Measurements from ENCODE around the gene DPYSL3. TPM values are rescaled to one million over a fixed set of nuclear protein-coding genes. Genes with fewer than 3 reads are reported as not detected.

DPYSL3 gene
- total RNA-seq, 1 experiment from 2014 or later, result 17.2 TPM

- CTCF ChIA-PET, result interaction anchor here (1.6 kb wide), 1 partner anchor 27 kb away, joined by 4 read pairs; no protein-coding TSS in a partner anchor
- RAD21 ChIA-PET (ENCODE audit: low non-redundant PET in 1 of 2, low total read pairs in 2 of 2, uncharacterized antibody in 2 of 2, unreplicated experiment in 2 of 2), result no interaction called here
- intact Hi-C loops (cut with micrococcal nuclease), result no loop called here
Measured at GRCh38 chr5:147396070-147396823, 113.6 kb downstream of the DPYSL3 start.

More at GRCh38 chr5:147396070-147396823, 113.6 kb downstream of the DPYSL3 start:
- BruUV-seq (replicated peaks), result no TSS peak
- H3K9ac ChIP-seq (ENCODE audit: low read length), result no peak overlapping the region
- POLR2A ChIA-PET, result no interaction called here
- no peak for DNase-seq (ENCODE audit: low read depth, low spot score)
- no peaks in the 10 kb centered on the region for H3K36me3 ChIP-seq (ENCODE audit: control insufficient read depth in 1 of 2, insufficient read depth in 2 of 2, low read length in 2 of 2)
- H2AFZ ChIP-seq (ENCODE audit: low read depth, low read length, poor library complexity, severe bottlenecking), result no peak overlapping the region
- H3K4me2 ChIP-seq (ENCODE audit: low read length), result no peak overlapping the region
- TF ChIP-seq ZBTB33 (IDR thresholded peaks at IDR 0.05; ENCODE audit: extremely low read depth, insufficient replicate concordance, low read length), result no peak
- no peak for TF ChIP-seq CBX3 (IDR thresholded peaks at IDR 0.05; ENCODE audit: low read depth)
- no peak for TF ChIP-seq EZH2 (IDR thresholded peaks at IDR 0.05)
- TF ChIP-seq JUND (IDR thresholded peaks at IDR 0.05), result no peak
- TF ChIP-seq ELF1 (IDR thresholded peaks at IDR 0.05; ENCODE audit: borderline replicate concordance, low read depth), result no peak
- no peak for TF ChIP-seq REST (IDR thresholded peaks at IDR 0.05; ENCODE audit: low read depth)
- H3K9me3 ChIP-seq (ENCODE audit: control insufficient read depth in 1 of 2, insufficient read depth in 1 of 2, low read depth in 1 of 2, low read length in 2 of 2), result no peaks in the 10 kb centered on the region
- ATAC-seq, result no peak
- H3K4me1 ChIP-seq (ENCODE audit: control insufficient read depth in 1 of 2, insufficient read depth in 2 of 2, low read length in 2 of 2), result no peaks in the 10 kb centered on the region
- H3K79me2 ChIP-seq (ENCODE audit: insufficient read depth, low read length), result no peaks in the 10 kb centered on the region
- no peaks in the 10 kb centered on the region for H3K27me3 ChIP-seq (ENCODE audit: insufficient read depth, low read length)
- no peak overlapping the region for H3K4me3 ChIP-seq (replicated peaks in 1 of 2; ENCODE audit: low read depth in 1 of 2, low read length in 2 of 2)
- H4K20me1 ChIP-seq (ENCODE audit: insufficient read depth), result no peaks in the 10 kb centered on the region
- H3K27ac ChIP-seq (ENCODE audit: low read depth, low read length), result no peak overlapping the region
- H3K9me2 ChIP-seq (ENCODE audit: insufficient read depth), result no peaks in the 10 kb centered on the region
